SK-N-SH treated with all-trans-retinoic acid at 6 μM for 48 hours (cell line): ENCODE measurements around the gene NEIL3.
A peak's percentile ranks its signal among the peaks of the same experiment; 100 is the strongest.

Experiments
- ATAC-seq: fragments of 200-7000 bp; cut with Tn5 transposase; 3 replicates; pipeline ENCODE4 v1.9.1; 2020; ENCODE audit warnings: mild to moderate bottlenecking, moderate library complexity
- ARNTL ChIP-seq: fragments of 450-650 bp; formaldehyde crosslinking; IDR thresholded peaks from 2 replicates; pipeline ENCODE4 v1.5.0; 2020; ENCODE audit warnings: low read depth, mild to moderate bottlenecking, moderate library complexity, borderline replicate concordance
- BACH2 ChIP-seq: fragments of 250-450 bp; sonication (Bioruptor Pico); IDR thresholded peaks from 2 replicates; pipeline ENCODE4 v1.9.0; 2021; ENCODE audit warnings: mild to moderate bottlenecking, borderline replicate concordance
- CSDC2 ChIP-seq: fragments of 250-450 bp; sonication (Bioruptor Pico); IDR thresholded peaks from 2 replicates; pipeline ENCODE4 v1.5.0; 2020; ENCODE audit warnings: mild to moderate bottlenecking, moderate library complexity
- ESRRG ChIP-seq: fragments of 250-450 bp; sonication (Bioruptor Pico); IDR thresholded peaks from 2 replicates; pipeline ENCODE4 v1.6.1; 2021; ENCODE audit warnings: mild to moderate bottlenecking
- ISL1 ChIP-seq: fragments of 250-450 bp; sonication (Bioruptor Pico); IDR thresholded peaks from 2 replicates; pipeline ENCODE4 v2.1.2; 2022; ENCODE audit warnings: mild to moderate bottlenecking, moderate library complexity
- OSR1 ChIP-seq: fragments of 250-450 bp; sonication (Bioruptor Pico); IDR thresholded peaks from 2 replicates; pipeline ENCODE4 v1.8.0; 2022; ENCODE audit warnings: moderate library complexity, mild to moderate bottlenecking, inconsistent platforms
- PATZ1 ChIP-seq: fragments of 250-450 bp; sonication (Bioruptor Pico); IDR thresholded peaks from 2 replicates; pipeline ENCODE4 v1.8.0; 2020; ENCODE audit warnings: mild to moderate bottlenecking, moderate library complexity, borderline replicate concordance
- PPARA ChIP-seq: fragments of 250-450 bp; sonication (Bioruptor Pico); IDR thresholded peaks from 2 replicates; pipeline ENCODE4 v1.5.0; 2020; ENCODE audit warnings: mild to moderate bottlenecking, borderline replicate concordance
- RARB ChIP-seq: fragments of 250-450 bp; sonication (Bioruptor Pico); IDR thresholded peaks from 2 replicates; pipeline ENCODE4 v1.8.0; 2021; ENCODE audit warnings: mild to moderate bottlenecking, moderate library complexity
- SNAI2 ChIP-seq: fragments of 250-450 bp; sonication (Bioruptor Pico); IDR thresholded peaks from 2 replicates; pipeline ENCODE4 v1.5.0; 2020; ENCODE audit warnings: mild to moderate bottlenecking, moderate library complexity
- TCF4 ChIP-seq: fragments of 250-450 bp; sonication (Bioruptor Pico); IDR thresholded peaks from 2 replicates; pipeline ENCODE4 v1.8.0; 2021; ENCODE audit warnings: mild to moderate bottlenecking, moderate library complexity, borderline replicate concordance
- TOX ChIP-seq: fragments of 250-450 bp; sonication (Bioruptor Pico); IDR thresholded peaks from 2 replicates; pipeline ENCODE4 v1.8.0; 2021; ENCODE audit warnings: mild to moderate bottlenecking, moderate library complexity, borderline replicate concordance
- TSHZ2 ChIP-seq: fragments of 250-450 bp; sonication (Bioruptor Pico); IDR thresholded peaks from 2 replicates; pipeline ENCODE4 v1.5.0; 2020; ENCODE audit warnings: mild to moderate bottlenecking, moderate library complexity
- ZC3H10 ChIP-seq: fragments of 250-450 bp; sonication (Bioruptor Pico); IDR thresholded peaks from 2 replicates; pipeline ENCODE4 v1.5.1; 2021; ENCODE audit warnings: mild to moderate bottlenecking, moderate library complexity
- ZFP3 ChIP-seq: fragments of 250-450 bp; sonication (Bioruptor Pico); IDR thresholded peaks from 2 replicates; pipeline ENCODE4 v1.5.0; 2020; ENCODE audit warnings: mild to moderate bottlenecking, moderate library complexity
- ZFP30 ChIP-seq: fragments of 450-650 bp; formaldehyde crosslinking; IDR thresholded peaks from 2 replicates; pipeline ENCODE4 v1.5.0; 2022; ENCODE audit warnings: mild to moderate bottlenecking, moderate library complexity
- ZNF565 ChIP-seq: fragments of 450-650 bp; formaldehyde crosslinking; conservative IDR thresholded peaks from 2 replicates; pipeline ENCODE4 v1.5.0; 2020; ENCODE audit warnings: low read depth, mild to moderate bottlenecking, moderate library complexity
- ZNF70 ChIP-seq: fragments of 450-650 bp; formaldehyde crosslinking; IDR thresholded peaks from 2 replicates; pipeline ENCODE4 v1.5.0; 2020; ENCODE audit warnings: mild to moderate bottlenecking, moderate library complexity
- ZNF8 ChIP-seq: fragments of 450-650 bp; formaldehyde crosslinking; IDR thresholded peaks from 2 replicates; pipeline ENCODE4 v1.5.0; 2020; ENCODE audit warnings: mild to moderate bottlenecking, moderate library complexity
- TF ChIP-seq, protein P1 (sequence below): fragments of 250-450 bp; sonication (Bioruptor Pico); IDR thresholded peaks from 2 replicates; pipeline ENCODE4 v1.8.0; 2021; ENCODE audit warnings: low read depth, mild to moderate bottlenecking, moderate library complexity, borderline replicate concordance
- TF ChIP-seq, protein P2 (sequence below): fragments of 250-450 bp; sonication (Bioruptor Pico); IDR thresholded peaks from 2 replicates; pipeline ENCODE4 v1.5.1; 2020; ENCODE audit warnings: low read depth, mild to moderate bottlenecking, moderate library complexity

NEIL3 gene

GRCh38 chr4:177348348-177348747 lies 38.7 kb downstream of the NEIL3 start:
- TF ChIP-seq PPARA (no peak), RARB (CRISPR knock-in tag) (no peak), ARNTL (CRISPR knock-in tag) (no peak), ZFP3 (CRISPR knock-in tag) (no peak), CSDC2 (CRISPR knock-in tag) (no peak), ZNF8 (CRISPR knock-in tag) (no peak), ZFP30 (CRISPR knock-in tag) (no peak), ZNF565 (CRISPR knock-in tag) (no peak), TSHZ2 (CRISPR knock-in tag) (no peak), OSR1 (CRISPR knock-in tag) (no peak)
- TF ChIP-seq, protein P1, sequence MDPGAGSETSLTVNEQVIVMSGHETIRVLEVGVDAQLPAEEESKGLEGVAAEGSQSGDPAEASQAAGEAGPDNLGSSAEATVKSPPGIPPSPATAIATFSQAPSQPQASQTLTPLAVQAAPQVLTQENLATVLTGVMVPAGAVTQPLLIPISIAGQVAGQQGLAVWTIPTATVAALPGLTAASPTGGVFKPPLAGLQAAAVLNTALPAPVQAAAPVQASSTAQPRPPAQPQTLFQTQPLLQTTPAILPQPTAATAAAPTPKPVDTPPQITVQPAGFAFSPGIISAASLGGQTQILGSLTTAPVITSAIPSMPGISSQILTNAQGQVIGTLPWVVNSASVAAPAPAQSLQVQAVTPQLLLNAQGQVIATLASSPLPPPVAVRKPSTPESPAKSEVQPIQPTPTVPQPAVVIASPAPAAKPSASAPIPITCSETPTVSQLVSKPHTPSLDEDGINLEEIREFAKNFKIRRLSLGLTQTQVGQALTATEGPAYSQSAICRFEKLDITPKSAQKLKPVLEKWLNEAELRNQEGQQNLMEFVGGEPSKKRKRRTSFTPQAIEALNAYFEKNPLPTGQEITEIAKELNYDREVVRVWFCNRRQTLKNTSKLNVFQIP (CRISPR knock-in tag), result no peak
- TF ChIP-seq, protein P2, sequence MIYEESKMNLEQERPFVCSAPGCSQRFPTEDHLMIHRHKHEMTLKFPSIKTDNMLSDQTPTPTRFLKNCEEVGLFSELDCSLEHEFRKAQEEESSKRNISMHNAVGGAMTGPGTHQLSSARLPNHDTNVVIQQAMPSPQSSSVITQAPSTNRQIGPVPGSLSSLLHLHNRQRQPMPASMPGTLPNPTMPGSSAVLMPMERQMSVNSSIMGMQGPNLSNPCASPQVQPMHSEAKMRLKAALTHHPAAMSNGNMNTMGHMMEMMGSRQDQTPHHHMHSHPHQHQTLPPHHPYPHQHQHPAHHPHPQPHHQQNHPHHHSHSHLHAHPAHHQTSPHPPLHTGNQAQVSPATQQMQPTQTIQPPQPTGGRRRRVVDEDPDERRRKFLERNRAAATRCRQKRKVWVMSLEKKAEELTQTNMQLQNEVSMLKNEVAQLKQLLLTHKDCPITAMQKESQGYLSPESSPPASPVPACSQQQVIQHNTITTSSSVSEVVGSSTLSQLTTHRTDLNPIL, result no peak
- no peak for ATAC-seq

DNA sequence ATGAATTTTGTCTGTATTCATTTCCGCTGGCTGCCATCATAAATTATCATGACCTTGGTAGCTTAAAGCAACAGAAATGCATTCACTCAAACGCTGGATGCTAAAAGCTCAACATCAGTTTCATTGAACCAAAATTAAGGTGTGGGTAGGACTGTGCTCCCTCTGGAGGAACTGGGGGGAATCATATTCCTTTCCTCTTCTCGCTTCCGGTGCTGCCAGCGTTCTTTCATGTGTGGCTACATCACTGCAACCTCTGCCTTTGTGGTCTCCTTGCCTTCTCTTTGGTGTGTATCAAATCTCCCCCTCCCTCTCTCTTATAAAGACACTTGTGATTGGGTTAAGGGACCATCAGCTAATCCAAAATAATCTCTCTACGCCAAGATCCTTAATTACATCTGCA lies 39.5 kb downstream of the NEIL3 start:
- no peak for ATAC-seq
- TF ChIP-seq BACH2 (CRISPR knock-in tag), result no peak
- no peak for TF ChIP-seq ZFP30 (CRISPR knock-in tag)
- TF ChIP-seq TOX (CRISPR knock-in tag), result no peak
- no peak for TF ChIP-seq SNAI2 (CRISPR knock-in tag)
- TF ChIP-seq TSHZ2 (CRISPR knock-in tag), result no peak
- TF ChIP-seq, protein P2, result no peak
- TF ChIP-seq ZNF565 (CRISPR knock-in tag), result no peak
- TF ChIP-seq ZNF70 (CRISPR knock-in tag), result no peak

- TF ChIP-seq CSDC2 (CRISPR knock-in tag) (no peak), ESRRG (CRISPR knock-in tag) (no peak), ZNF8 (CRISPR knock-in tag) (no peak)
- ATAC-seq, result no peak
These were observed 42.1 kb downstream of the NEIL3 start for GRCh38 chr4:177351622-177352244.

DNA sequence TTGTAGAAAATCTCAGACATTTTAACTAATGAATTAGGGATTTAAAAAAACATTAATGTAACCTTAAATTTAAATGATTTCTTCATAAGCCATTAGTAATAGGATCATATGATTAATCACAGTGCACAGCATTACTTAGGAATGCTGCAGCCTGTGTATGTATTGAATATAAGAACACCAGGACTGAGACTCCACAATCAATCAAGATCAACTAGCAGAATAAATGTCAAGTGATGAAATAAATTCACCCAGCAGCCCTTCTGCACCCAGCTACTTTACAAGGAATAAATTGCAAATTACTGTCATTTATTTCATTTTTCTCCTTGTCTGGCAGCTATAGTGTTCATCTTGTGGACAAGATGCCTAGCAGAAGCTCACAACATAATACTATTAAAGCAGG lies 46.5 kb downstream of the NEIL3 start:
- ATAC-seq, result peak; percentile 70
- TF ChIP-seq ESRRG (CRISPR knock-in tag) (no peak), ISL1 (CRISPR knock-in tag) (peak; percentile 90), PATZ1 (no peak), TOX (CRISPR knock-in tag) (peak; percentile 10; the same call in 1 of the 2 replicates), PPARA (no peak), CSDC2 (CRISPR knock-in tag) (no peak), ZC3H10 (CRISPR knock-in tag) (peak; percentile 65; the same call in 1 of the 2 replicates), TCF4 (CRISPR knock-in tag) (no peak)
